Activated CD8-positive, alpha-beta T cell treated with anti-CD3 and anti-CD28 coated beads for 36 hours (primary cell): ENCODE measurements around the gene SPG11. TPM values are rescaled to one million over a fixed set of nuclear protein-coding genes. Genes with fewer than 3 reads are reported as not detected.
A peak's percentile ranks its signal among the peaks of the same experiment; 100 is the strongest.

ENCODE experiments used
- ATAC-seq: fragments of 200-7000 bp; cut with Tn5 transposase; one replicate; pipeline ENCODE4 v1.10.0; 2021; ENCODE audit warnings: mild to moderate bottlenecking, moderate library complexity
- CTCF ChIA-PET: fragments of 350-600 bp; sonication (Branson Sonifier 250); formaldehyde crosslinking; loops from one replicate; lab custom pipeline; 2021; ENCODE audit warnings: antibody characterized with exemption; lab: Charles Lee
- POLR2A ChIA-PET: fragments of 350-600 bp; sonication (Branson Sonifier 250); formaldehyde crosslinking; loops from one replicate; lab custom pipeline; 2021; ENCODE audit warnings: antibody characterized with exemption; lab: Charles Lee
- DNase-seq: peaks from one replicate; pipeline ENCODE4 v3.0.0-alpha.2; 2020
- H3K27ac Mint-ChIP-seq: one replicate; pipeline ENCODE4 v1.8.0; 2021; ENCODE audit warnings: mild to moderate bottlenecking, mixed read lengths
- H3K27me3 Mint-ChIP-seq: one replicate; pipeline ENCODE4 v1.8.0; 2021; ENCODE audit warnings: mixed read lengths
- H3K36me3 Mint-ChIP-seq: one replicate; pipeline ENCODE4 v1.8.0; 2021; ENCODE audit warnings: low read depth, mixed read lengths
- H3K4me1 Mint-ChIP-seq: one replicate; pipeline ENCODE4 v1.8.0; 2021; ENCODE audit warnings: low read depth, mixed read lengths
- H3K4me3 Mint-ChIP-seq: one replicate; pipeline ENCODE4 v1.8.0; 2021; ENCODE audit warnings: mild to moderate bottlenecking, moderate library complexity, mixed read lengths
- H3K9me3 Mint-ChIP-seq: one replicate; pipeline ENCODE4 v1.8.0; 2021; ENCODE audit warnings: mixed read lengths
- CTCF ChIP-seq: fragments of 200-600 bp; IDR thresholded peaks from one replicate; pipeline ENCODE4 v1.8.0; 2022; ENCODE audit warnings: antibody characterized with exemption, mild to moderate bottlenecking
- intact Hi-C: fragments of 100-400 bp; cut with micrococcal nuclease; formaldehyde crosslinking; loops from one replicate; pipeline ENCODE4 v1.10.0; 2022
- total RNA-seq, 2 experiments: library from RNA; stranded (reverse); gene quantifications; one replicate each; pipeline ENCODE4 v1.2.3, GENCODE V29; 2021

Gene SPG11
- total RNA-seq, 2 experiments from 2014 or later, result 68.6 to 71.5 TPM

GRCh38 chr15:44530653-44531052 is 132.8 kb downstream of the SPG11 start:
- no peak for ATAC-seq
- Mint-ChIP-seq H3K36me3 (peaks cover 9% of the 10 kb centered on the region), H3K27ac (peak overlapping the region; percentile 21), H3K4me1 (peaks cover 14% of the 10 kb centered on the region), H3K4me3 (no peak overlapping the region), H3K27me3 (no peaks in the 10 kb centered on the region), H3K9me3 (no peaks in the 10 kb centered on the region)
- intact Hi-C loops, result loop anchor here (10.0 kb wide), 1 partner anchor 226 kb away; no protein-coding TSS in a partner anchor
- ChIA-PET CTCF (no interaction called here), POLR2A (interaction anchor here (0.8 to 1.2 kb wide), 2 partner anchors 9 to 115 kb away, joined by 3 read pairs; no protein-coding TSS in a partner anchor)
- DNase-seq, result no peak
- no peak for TF ChIP-seq CTCF

- peak overlapping the region; percentile 21 for H3K27ac Mint-ChIP-seq
- H3K9me3 Mint-ChIP-seq, result no peaks in the 10 kb centered on the region
- ChIA-PET POLR2A (interaction anchor here (1.2 kb wide), 2 partner anchors 9 to 114 kb away, joined by 3 to 4 read pairs; no protein-coding TSS in a partner anchor), CTCF (no interaction called here)
- H3K36me3 Mint-ChIP-seq, result peaks cover 7% of the 10 kb centered on the region
- H3K27me3 Mint-ChIP-seq, result no peaks in the 10 kb centered on the region
- H3K4me3 Mint-ChIP-seq, result no peak overlapping the region
- H3K4me1 Mint-ChIP-seq, result peaks cover 10% of the 10 kb centered on the region
- ATAC-seq, result no peak
- no peak for DNase-seq
- intact Hi-C loops, result loop anchor here (10.0 kb wide), 1 partner anchor 225 kb away; no protein-coding TSS in a partner anchor
- TF ChIP-seq CTCF, result no peak
Observed at GRCh38 chr15:44529864-44530604, 133.4 kb downstream of the SPG11 start.

- ATAC-seq (no peak), DNase-seq (no peak)
- CTCF ChIA-PET, result interaction anchor here (1.3 kb wide), 1 partner anchor 19 kb away, joined by 3 read pairs; no protein-coding TSS in a partner anchor
- intact Hi-C loops, result no loop called here
- H3K36me3 Mint-ChIP-seq, result peaks cover 1% of the 10 kb centered on the region
- TF ChIP-seq CTCF, result no peak
- peaks cover 3% of the 10 kb centered on the region for H3K4me1 Mint-ChIP-seq
- no peak overlapping the region for H3K27ac Mint-ChIP-seq
- POLR2A ChIA-PET, result no interaction called here
- H3K4me3 Mint-ChIP-seq, result no peak overlapping the region
- H3K9me3 Mint-ChIP-seq, result no peaks in the 10 kb centered on the region
- no peaks in the 10 kb centered on the region for H3K27me3 Mint-ChIP-seq
Observed at GRCh38 chr15:44527241-44527640, 136.2 kb downstream of the SPG11 start.

GRCh38 chr15:44525018-44525417 is 138.4 kb downstream of the SPG11 start:
- Mint-ChIP-seq H3K4me3 (no peak overlapping the region), H3K4me1 (peaks cover 3% of the 10 kb centered on the region), H3K36me3 (peaks cover 9% of the 10 kb centered on the region), H3K27me3 (no peaks in the 10 kb centered on the region), H3K9me3 (no peaks in the 10 kb centered on the region), H3K27ac (peak overlapping the region; percentile 20)
- CTCF ChIA-PET, result no interaction called here
- no peak for DNase-seq
- intact Hi-C loops, result no loop called here
- no peak for TF ChIP-seq CTCF
- POLR2A ChIA-PET, result interaction anchor here (0.9 kb wide), 1 partner anchor 11 kb away, joined by 3 read pairs; no protein-coding TSS in a partner anchor
- no peak for ATAC-seq

- intact Hi-C loops, result no loop called here
- ChIA-PET POLR2A (interaction anchor here (1.1 kb wide), 1 partner anchor 26 kb away, joined by 3 read pairs; no protein-coding TSS in a partner anchor), CTCF (no interaction called here)
- no peaks in the 10 kb centered on the region for H3K4me1 Mint-ChIP-seq
- H3K9me3 Mint-ChIP-seq, result no peaks in the 10 kb centered on the region
- ATAC-seq (no peak), DNase-seq (no peak)
- no peak for TF ChIP-seq CTCF
- H3K27me3 Mint-ChIP-seq, result no peaks in the 10 kb centered on the region
- no peak overlapping the region for H3K27ac Mint-ChIP-seq
- peaks cover 17% of the 10 kb centered on the region for H3K36me3 Mint-ChIP-seq
- no peak overlapping the region for H3K4me3 Mint-ChIP-seq
Observed at GRCh38 chr15:44519537-44519936, 143.9 kb downstream of the SPG11 start.
